Pancreas (tissue), 10 donors: ENCODE measurements around the gene ATP5IF1. TPM values are rescaled to one million over a fixed set of nuclear protein-coding genes. Genes with fewer than 3 reads are reported as not detected.

Experiments used
- ATAC-seq, 4 donors: fragments of 200-7000 bp; cut with Tn5 transposase; one replicate each; pipeline versions ENCODE4 v1.8.0 to v1.9.1; 2020; ENCODE audit warnings: mild to moderate bottlenecking in 4 of 4, moderate library complexity in 4 of 4
- DNase-seq, 6 donors: peaks; one replicate each; pipeline ENCODE4 v3.0.0-alpha.2; 2020
- FAIRE-seq: peaks from 2 replicates; lab custom pipeline; 2012; peaks lifted over from hg19 to GRCh38; lab: Jason Lieb, UNC
- H3K27ac ChIP-seq, 4 donors: fragments of 200-600 bp; sonication (generic); 1 replicate in 3 of 4; 2 replicates in 1 of 4; pipeline versions ENCODE4 v1.5.0 to v1.8.0; 2020
- H3K27me3 ChIP-seq, 4 donors: fragments of 200-600 bp; one replicate each; pipeline ENCODE4 v1.8.0; 2021
- H3K36me3 ChIP-seq, 3 donors: fragments of 200-600 bp; sonication (generic) in 1 of 3; one replicate each; pipeline versions ENCODE4 v1.5.0 to v1.8.0; 2020 to 2021
- H3K4me1 ChIP-seq, 3 donors: fragments of 200-600 bp; one replicate each; pipeline ENCODE4 v1.8.0; 2021
- H3K4me3 ChIP-seq, 4 donors: fragments of 200-600 bp; sonication (generic) in 2 of 4; one replicate each; pipeline versions ENCODE4 v1.5.0 to v1.8.0; 2020 to 2021
- H3K9me3 ChIP-seq, 4 donors: fragments of 200-600 bp; one replicate each; pipeline ENCODE4 v1.8.0; 2021
- CTCF ChIP-seq, 4 donors: fragments of 200-600 bp; sonication (generic) in 3 of 4; IDR thresholded peaks; one replicate each; pipeline versions ENCODE4 v1.5.0 to v1.8.0; 2021; ENCODE audit warnings: antibody characterized with exemption in 4 of 4
- WGBS, 2 donors: extraction: QIAGEN DNeasy Blood & Tissue Kit; methylation state at CpG; one replicate each; pipeline ENCODE4 v1.1.7; 2013; 5-methylcytosine and 5-hydroxymethylcytosine counted together
- intact Hi-C, 3 donors: fragments of 100-400 bp; cut with DNase I; formaldehyde crosslinking; loops; one replicate each; pipeline versions ENCODE4 v1.11.1 to v1.14.2; 2022
- polyA plus RNA-seq, 2 donors: library from polyadenylated mRNA; stranded (reverse); fragments of 200-250 nt; gene quantifications; one replicate each; pipeline ENCODE4 v1.2.3, GENCODE V29; 2013
- total RNA-seq, 6 donors: library from RNA; stranded (reverse); fragmentation: NEBNext Ultra II Directional in 4 of 6; extraction: Animal tissue kit (Norgen Biotek cat#: 25700) in 4 of 6; gene quantifications; one replicate each; pipeline versions ENCODE4 v1.2.1 to v1.2.4, GENCODE V29; 2021 to 2023
- donor health status: healthy with polysubstance abuse.
- donor health status: DM: no; HTN: no; CAD: no; lungs with moderate emphysema.
- donor health status: DM: no; HTN: no; CAD: no.
- donor health status: control.
- donor health status: control.
- donor health status: Bipolar disorder and iron deficiency.
- donor health status: DM: yes; HTN: yes; CAD: no.
- donor health status: DM: no; HTN: no; CAD: no.
- donor health status: DM: no; HTN: no; CAD: no.
- donor health status: DM: yes; HTN: yes; CAD: no.

Gene ATP5IF1
- total and polyA plus RNA-seq, 8 donors: 37.9 to 239 (median 60.2) TPM

GRCh38 chr1:28269529-28269928 is 33.6 kb downstream of the ATP5IF1 start:
- intact Hi-C loops: loop anchor here in 1 of 3 donors (10.0 kb wide), 1 partner anchor 55 kb away; the partner anchor contains the start of gene MED18
- Histone ChIP-seq H3K36me3 (peaks cover 0 to 26% (median 19%) of the 10 kb centered on the region in 3 donors), H3K9me3 (no peaks in the 10 kb centered on the region), H3K27ac (peak overlapping the region in 2 of 4 donors; percentile 6 to 50), H3K4me3 (no peak overlapping the region), H3K4me1 (peaks cover 4 to 9% (median 6%) of the 10 kb centered on the region in 3 donors), H3K27me3 (no peaks in the 10 kb centered on the region)
- DNase-seq (no peak), ATAC-seq (peak in 2 of 4 donors; percentile 55 to 59), FAIRE-seq (no peak)
- TF ChIP-seq CTCF (IDR thresholded peaks at IDR 0.05): no peak
- WGBS, 2 donors: 44 to 47% methylated on average over 2 of the region's 2 CpGs

- peaks cover 0 to 36% (median 23%) of the 10 kb centered on the region in 3 donors for H3K36me3 ChIP-seq
- H3K4me3 ChIP-seq: no peak overlapping the region
- no peaks in the 10 kb centered on the region for H3K9me3 ChIP-seq
- DNase-seq: no peak
- H3K27me3 ChIP-seq: no peaks in the 10 kb centered on the region
- WGBS, 2 donors: 92 to 93% methylated on average over 19 to 20 of the region's 20 CpGs
- intact Hi-C loops: no loop called here
- TF ChIP-seq CTCF (IDR thresholded peaks at IDR 0.05): no peak
- no peak overlapping the region for H3K27ac ChIP-seq
- H3K4me1 ChIP-seq: no peaks in the 10 kb centered on the region
- no peak for FAIRE-seq
- no peak for ATAC-seq
These were observed 36.4 kb downstream of the ATP5IF1 start for GRCh38 chr1:28272215-28272852.

GRCh38 chr1:28273216-28273860 is 37.4 kb downstream of the ATP5IF1 start:
- H3K27ac ChIP-seq: no peak overlapping the region
- ATAC-seq: no peak
- peaks cover 0 to 46% (median 27%) of the 10 kb centered on the region in 3 donors for H3K36me3 ChIP-seq
- intact Hi-C loops: no loop called here
- H3K4me1 ChIP-seq: no peaks in the 10 kb centered on the region
- FAIRE-seq: no peak
- no peaks in the 10 kb centered on the region for H3K9me3 ChIP-seq
- 88 to 90% methylated on average over 17 of the region's 17 CpGs for WGBS, 2 donors
- H3K4me3 ChIP-seq: no peak overlapping the region
- no peak for TF ChIP-seq CTCF (IDR thresholded peaks at IDR 0.05)
- DNase-seq: no peak
- H3K27me3 ChIP-seq: no peaks in the 10 kb centered on the region

GRCh38 chr1:28278763-28279162 is 42.8 kb downstream of the ATP5IF1 start:
- H3K36me3 ChIP-seq: peaks cover 0 to 66% (median 25%) of the 10 kb centered on the region in 3 donors
- WGBS, 2 donors: 85 to 90% methylated on average over 5 of the region's 5 CpGs
- no peak overlapping the region for H3K27ac ChIP-seq
- H3K4me1 ChIP-seq: no peaks in the 10 kb centered on the region
- DNase-seq (no peak), FAIRE-seq (no peak), ATAC-seq (no peak)
- no peak for TF ChIP-seq CTCF (IDR thresholded peaks at IDR 0.05)
- H3K27me3 ChIP-seq: no peaks in the 10 kb centered on the region
- intact Hi-C loops: no loop called here
- H3K9me3 ChIP-seq: no peaks in the 10 kb centered on the region
- no peak overlapping the region for H3K4me3 ChIP-seq

GRCh38 chr1:28279721-28280120 is 43.8 kb downstream of the ATP5IF1 start:
- ATAC-seq: no peak
- no peak for DNase-seq
- Histone ChIP-seq H3K4me3 (no peak overlapping the region), H3K27me3 (no peaks in the 10 kb centered on the region), H3K4me1 (no peaks in the 10 kb centered on the region), H3K27ac (no peak overlapping the region), H3K9me3 (no peaks in the 10 kb centered on the region), H3K36me3 (peaks cover 0 to 56% (median 19%) of the 10 kb centered on the region in 3 donors)
- FAIRE-seq: no peak
- intact Hi-C loops: no loop called here
- WGBS, 2 donors: 90% methylated on average over 7 of the region's 7 CpGs
- no peak for TF ChIP-seq CTCF (IDR thresholded peaks at IDR 0.05)
